Large intestine (tissue), 3 donors: Measurements from ENCODE around the gene STARD7. TPM values are rescaled to one million over a fixed set of nuclear protein-coding genes. Genes with fewer than 3 reads are reported as not detected.

Experiments used
- DNase-seq, 2 donors: peaks; one replicate each; pipeline versions ENCODE4 v3.0.0 to v3.0.0-alpha.2; 2013
- H3K27ac ChIP-seq: one replicate; pipeline ENCODE4 v1.5.1; 2013; ENCODE audit warnings: low read length
- H3K27me3 ChIP-seq: 2 replicates; pipeline ENCODE4 v1.6.1; 2013; ENCODE audit warnings: low read length; ENCODE audit not compliant: control insufficient read depth, insufficient read depth
- H3K36me3 ChIP-seq: 2 replicates; pipeline ENCODE4 v1.6.1; 2013; ENCODE audit warnings: low read length; ENCODE audit not compliant: control insufficient read depth, insufficient read depth
- H3K4me1 ChIP-seq: one replicate; pipeline ENCODE4 v1.6.1; 2013; ENCODE audit warnings: low read length; ENCODE audit not compliant: control insufficient read depth, insufficient read depth
- H3K4me3 ChIP-seq: one replicate; pipeline ENCODE4 v1.5.1; 2013; ENCODE audit warnings: low read length
- H3K9me3 ChIP-seq: one replicate; pipeline ENCODE4 v1.6.1; 2013; ENCODE audit warnings: mild to moderate bottlenecking, low read depth, low read length, moderate library complexity; ENCODE audit not compliant: control insufficient read depth
- WGBS: methylation state at CpG from one replicate; pipeline ENCODE4 v1.1.5; 2013; ENCODE audit warnings: low lambda C conversion rate; ENCODE audit not compliant: insufficient coverage; 5-methylcytosine and 5-hydroxymethylcytosine counted together
- polyA plus RNA-seq: library from polyadenylated mRNA; unstranded; fragments of 120-200 nt; gene quantifications from one replicate; pipeline ENCODE4 v1.2.1, GENCODE V29; 2013

STARD7 gene
- polyA plus RNA-seq, 1 donor: 121 TPM

DNA sequence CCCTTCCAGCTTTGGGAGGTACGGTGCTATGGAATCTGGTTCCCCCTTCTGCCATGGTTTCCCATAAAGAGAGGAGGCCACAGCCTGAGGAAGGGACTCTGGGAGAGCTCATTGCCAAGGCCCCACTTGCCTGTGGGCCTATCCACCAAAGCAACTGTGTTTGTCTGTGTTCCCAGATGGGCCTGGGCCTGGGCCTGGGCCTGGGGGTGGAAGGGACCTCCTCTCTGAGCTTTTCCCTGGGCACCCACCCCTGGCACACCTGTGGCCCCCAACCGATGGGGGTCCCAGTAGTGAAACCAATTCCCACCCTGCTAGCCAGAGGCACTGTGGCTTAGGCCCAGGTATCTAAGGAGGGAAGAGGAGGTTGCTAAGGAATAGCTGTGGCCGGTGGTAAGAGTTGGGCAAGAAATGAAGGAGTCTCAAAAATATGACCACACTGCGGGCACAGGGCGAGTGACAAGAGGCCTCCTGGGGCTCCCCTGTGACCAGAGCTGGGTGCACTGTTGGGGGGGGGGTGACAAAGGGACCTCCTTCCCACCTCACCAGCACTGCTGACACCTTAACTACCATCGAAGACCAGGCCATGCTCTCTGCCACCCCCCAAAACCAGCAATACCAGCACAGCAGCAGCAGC lies 58.5 kb downstream of the STARD7 start:
- no peak for DNase-seq
- no peak overlapping the region for H3K27ac ChIP-seq
- H3K27me3 ChIP-seq: no peaks in the 10 kb centered on the region
- no peaks in the 10 kb centered on the region for H3K36me3 ChIP-seq
- H3K4me3 ChIP-seq: no peak overlapping the region
- H3K4me1 ChIP-seq: peaks cover 11% of the 10 kb centered on the region
- WGBS: no CpG with 5 or more reads among the region's 6 CpGs
- no peaks in the 10 kb centered on the region for H3K9me3 ChIP-seq

DNA sequence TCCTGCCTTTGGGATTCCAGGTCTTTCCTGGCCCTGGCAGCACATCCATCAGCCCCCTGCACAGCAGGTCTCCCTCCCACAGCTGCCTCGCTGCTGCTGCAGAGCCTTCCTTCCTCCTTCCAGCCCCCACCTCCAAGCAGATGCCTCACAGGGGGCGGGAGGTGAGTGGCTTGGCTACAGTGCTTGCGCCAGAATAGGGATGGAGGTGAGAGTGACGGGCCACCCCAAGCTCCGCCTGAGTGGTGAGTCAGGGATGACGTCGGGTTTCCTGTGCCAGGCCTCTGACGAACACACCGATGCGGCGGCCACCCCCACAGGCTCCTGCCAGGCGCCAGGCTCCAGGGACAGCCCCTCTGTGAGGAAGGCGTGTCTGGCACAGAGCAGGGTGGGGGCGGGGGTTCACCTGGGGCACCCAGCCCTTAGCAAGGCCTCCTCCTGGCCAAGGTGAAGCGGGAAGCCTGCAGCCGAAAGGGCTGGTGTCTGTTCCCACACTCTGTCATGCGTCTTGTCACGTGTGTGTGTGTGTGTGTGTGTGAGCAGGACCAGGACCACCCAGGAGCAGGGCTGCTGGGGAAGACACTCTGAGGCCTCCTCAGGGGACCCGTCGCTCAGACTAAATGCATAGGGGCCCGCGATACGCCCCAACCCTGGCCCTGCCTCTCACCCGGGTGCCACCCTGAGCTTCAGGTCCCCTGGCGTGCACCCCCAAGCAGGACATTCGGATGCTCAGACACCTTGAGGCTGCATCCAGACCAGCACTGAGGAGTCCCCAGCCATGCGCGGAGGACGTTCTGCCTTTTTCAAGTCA lies 60.0 kb downstream of the STARD7 start:
- Histone ChIP-seq H3K4me3 (no peak overlapping the region), H3K27me3 (peaks cover 7% of the 10 kb centered on the region), H3K4me1 (peaks cover 15% of the 10 kb centered on the region), H3K9me3 (no peaks in the 10 kb centered on the region), H3K36me3 (no peaks in the 10 kb centered on the region), H3K27ac (no peak overlapping the region)
- DNase-seq: peak; percentile 81
- WGBS: no CpG with 5 or more reads among the region's 29 CpGs

DNA sequence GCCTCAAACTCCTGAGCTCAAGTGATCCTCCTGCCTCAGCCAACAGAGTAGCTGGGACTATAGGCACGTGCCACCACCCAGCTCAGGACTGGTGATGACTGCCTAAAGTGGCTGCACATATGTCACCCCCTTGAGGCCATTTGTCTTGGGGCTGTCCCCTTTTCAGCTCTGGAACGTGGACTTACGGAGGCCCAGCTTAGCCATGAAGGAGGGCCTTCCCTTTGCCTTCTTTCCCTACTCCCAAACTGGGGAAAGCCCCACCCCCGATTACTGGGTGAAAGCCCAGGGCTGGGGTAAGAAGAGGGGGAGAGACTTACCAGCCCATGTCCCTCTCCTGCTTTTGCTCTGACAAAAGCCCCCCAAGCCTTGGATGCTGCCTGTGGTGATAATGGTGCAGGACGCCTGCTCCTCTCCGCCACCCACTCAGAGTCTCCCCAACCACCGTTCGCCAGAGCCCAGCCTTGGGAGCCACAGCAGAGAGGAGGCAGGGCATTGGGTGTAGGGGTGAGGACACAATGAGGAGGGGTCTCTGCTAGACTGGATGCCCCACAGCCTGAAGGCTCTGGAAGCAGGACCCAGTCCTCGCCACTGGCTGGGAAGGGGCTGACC lies 60.9 kb downstream of the STARD7 start:
- no peaks in the 10 kb centered on the region for H3K36me3 ChIP-seq
- H3K27ac ChIP-seq: no peak overlapping the region
- no peak for DNase-seq
- H3K4me1 ChIP-seq: peaks cover 15% of the 10 kb centered on the region
- H3K27me3 ChIP-seq: peaks cover 7% of the 10 kb centered on the region
- WGBS: no CpG with 5 or more reads among the region's 9 CpGs
- H3K9me3 ChIP-seq: no peaks in the 10 kb centered on the region
- no peak overlapping the region for H3K4me3 ChIP-seq

DNA sequence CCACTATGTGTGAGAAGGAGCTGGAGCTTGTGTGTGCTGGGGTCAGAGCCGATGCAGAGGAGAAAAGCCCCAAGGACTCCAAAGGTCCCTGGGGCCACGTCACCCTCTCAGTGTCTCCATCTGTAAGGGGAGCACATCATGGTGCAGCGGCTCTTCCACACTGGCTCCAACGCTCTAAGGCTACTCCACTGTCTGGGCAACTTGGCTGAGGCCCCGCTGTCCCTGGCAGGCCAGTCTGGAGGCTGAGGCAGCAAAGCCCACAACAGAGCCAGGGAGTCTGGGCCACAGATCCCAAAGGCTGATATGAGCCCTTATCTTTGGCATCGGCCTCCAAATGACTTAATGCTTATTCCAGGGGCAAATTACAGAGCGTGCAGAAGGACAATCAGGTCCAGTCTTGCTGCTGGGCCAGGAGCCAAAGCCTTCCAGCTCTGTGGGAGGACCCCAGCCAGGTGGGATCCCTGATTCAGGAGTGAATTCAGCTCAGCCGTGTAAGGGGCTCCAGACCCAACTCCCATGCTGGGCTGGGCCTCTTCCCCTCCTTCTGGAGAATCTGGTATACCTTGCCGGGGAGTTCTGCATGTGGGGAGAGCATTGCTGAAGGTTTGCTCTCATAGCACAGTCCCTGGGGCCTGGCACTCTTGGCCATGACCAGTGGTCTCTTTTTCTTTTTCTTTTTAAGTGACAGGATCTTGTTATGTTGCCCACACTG lies 61.6 kb downstream of the STARD7 start:
- Histone ChIP-seq H3K27ac (no peak overlapping the region), H3K4me1 (peaks cover 15% of the 10 kb centered on the region), H3K4me3 (no peak overlapping the region), H3K27me3 (peaks cover 7% of the 10 kb centered on the region), H3K36me3 (no peaks in the 10 kb centered on the region), H3K9me3 (no peaks in the 10 kb centered on the region)
- DNase-seq: no peak
- WGBS: no CpG with 5 or more reads among the region's 9 CpGs

DNA sequence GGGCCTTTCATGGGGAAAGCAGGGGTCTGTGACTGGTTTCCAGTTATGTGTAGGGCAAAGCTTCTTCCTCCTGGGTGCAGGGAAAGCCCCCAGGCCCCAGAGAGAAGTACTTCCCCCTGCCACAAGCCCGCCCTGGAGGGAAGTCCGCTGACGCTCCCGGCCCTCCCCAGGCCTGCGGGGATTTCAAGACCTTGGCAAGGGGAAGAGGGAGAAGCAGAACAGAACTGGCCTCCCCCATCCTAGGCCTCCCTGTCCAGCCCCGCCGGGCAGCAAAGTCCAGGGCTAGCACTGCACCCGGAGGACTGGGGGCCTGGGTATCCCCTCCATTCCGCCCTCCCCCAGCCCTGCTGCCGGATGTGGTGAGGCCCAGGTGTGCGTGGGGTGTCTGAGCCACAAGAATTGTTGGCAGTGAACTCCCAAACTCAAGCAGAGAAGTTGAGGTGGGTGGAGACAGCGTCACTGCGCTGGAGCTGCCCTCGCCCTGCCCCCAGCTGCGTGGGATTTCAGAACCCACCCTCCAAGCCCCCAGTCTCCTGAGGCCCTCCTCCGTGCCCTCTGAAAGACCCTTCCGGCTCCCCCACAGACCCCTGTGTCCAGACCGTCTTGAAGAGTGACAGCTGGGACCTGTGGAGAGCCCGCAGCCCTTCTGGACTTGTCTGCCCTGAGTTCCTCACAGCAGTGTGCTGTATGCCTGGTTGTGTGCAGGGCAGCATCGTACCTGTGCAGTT lies 62.3 kb downstream of the STARD7 start:
- Histone ChIP-seq H3K4me3 (no peak overlapping the region), H3K27ac (no peak overlapping the region), H3K9me3 (no peaks in the 10 kb centered on the region), H3K36me3 (no peaks in the 10 kb centered on the region), H3K4me1 (peaks cover 15% of the 10 kb centered on the region), H3K27me3 (peaks cover 7% of the 10 kb centered on the region)
- peak in 1 of 2 donors; percentile 38 for DNase-seq
- no CpG with 5 or more reads among the region's 20 CpGs for WGBS

DNA sequence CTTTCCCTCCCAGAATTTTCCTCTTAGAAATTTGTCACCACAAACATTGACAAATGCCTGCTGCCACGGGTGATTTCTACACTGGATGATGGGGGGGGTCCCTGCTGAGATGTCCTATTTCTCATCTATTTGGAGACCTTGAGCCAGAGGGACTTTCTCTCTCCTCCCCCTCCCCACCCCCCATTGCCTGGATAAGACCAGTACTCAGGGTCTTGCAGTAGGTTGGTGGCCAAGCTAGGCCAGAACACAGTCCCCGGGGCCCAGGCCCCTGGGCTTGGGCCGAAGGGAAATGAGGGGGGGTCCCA lies 62.8 kb downstream of the STARD7 start:
- no peak for DNase-seq
- H3K36me3 ChIP-seq: no peaks in the 10 kb centered on the region
- H3K27ac ChIP-seq: no peak overlapping the region
- H3K9me3 ChIP-seq: no peaks in the 10 kb centered on the region
- H3K27me3 ChIP-seq: peaks cover 7% of the 10 kb centered on the region
- no peak overlapping the region for H3K4me3 ChIP-seq
- no CpG with 5 or more reads among the region's 3 CpGs for WGBS
- peaks cover 15% of the 10 kb centered on the region for H3K4me1 ChIP-seq

DNA sequence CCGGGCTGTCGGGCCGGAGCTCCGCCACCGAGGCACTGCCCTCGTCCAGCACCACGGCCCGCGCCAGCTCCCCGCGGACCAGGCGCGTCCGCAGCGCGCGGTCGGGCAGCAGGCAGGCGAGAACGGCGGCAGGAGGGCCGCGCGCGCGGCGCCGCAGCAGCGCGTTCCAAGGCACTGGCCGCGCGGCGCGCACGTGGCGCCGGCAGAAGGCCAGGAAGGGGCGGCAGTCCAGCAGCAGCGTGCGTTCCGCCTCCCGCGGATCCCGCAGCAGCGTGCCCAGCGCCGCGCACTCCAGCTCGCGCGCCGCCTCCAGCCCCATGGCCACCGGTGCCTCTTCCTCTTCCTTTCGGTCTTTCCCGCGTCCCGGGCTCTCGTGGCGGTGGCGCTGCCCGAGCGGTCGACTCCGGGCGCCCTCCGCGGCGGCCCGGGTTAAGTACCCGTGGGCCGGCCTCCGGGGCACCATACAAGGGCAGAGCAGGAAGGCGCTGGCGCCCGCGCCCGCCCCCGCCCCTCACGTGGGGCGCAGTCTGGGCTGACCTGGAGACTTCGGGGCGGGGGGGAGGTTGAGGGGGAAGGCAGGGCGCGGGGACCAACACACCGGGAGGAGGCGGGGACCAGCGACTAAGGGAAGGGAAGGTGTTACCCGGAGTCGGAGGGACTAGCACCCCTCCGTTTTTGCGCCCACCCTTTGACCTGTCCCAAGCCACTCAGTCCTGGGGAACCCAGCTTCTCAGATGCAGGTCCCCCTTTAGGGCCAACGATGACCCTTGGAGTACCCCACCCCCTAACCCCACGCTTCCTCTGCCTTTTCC lies 63.4 kb downstream of the STARD7 start, which contains the start of gene DUSP2:
Gene DUSP2 (minus strand): TSS at position 405 of the 812 bp plus-strand sequence. CDS start 86 bp downstream, at position 319.
- Histone ChIP-seq H3K27me3 (peaks cover 7% of the 10 kb centered on the region), H3K36me3 (no peaks in the 10 kb centered on the region), H3K4me1 (peaks cover 15% of the 10 kb centered on the region), H3K4me3 (peak within 1 kb of the TSS; percentile 39), H3K9me3 (no peaks in the 10 kb centered on the region), H3K27ac (no peak within 1 kb of the TSS)
- no CpG with 5 or more reads among the region's 94 CpGs for WGBS
- peak; percentile 69 to 86 for DNase-seq

DNA sequence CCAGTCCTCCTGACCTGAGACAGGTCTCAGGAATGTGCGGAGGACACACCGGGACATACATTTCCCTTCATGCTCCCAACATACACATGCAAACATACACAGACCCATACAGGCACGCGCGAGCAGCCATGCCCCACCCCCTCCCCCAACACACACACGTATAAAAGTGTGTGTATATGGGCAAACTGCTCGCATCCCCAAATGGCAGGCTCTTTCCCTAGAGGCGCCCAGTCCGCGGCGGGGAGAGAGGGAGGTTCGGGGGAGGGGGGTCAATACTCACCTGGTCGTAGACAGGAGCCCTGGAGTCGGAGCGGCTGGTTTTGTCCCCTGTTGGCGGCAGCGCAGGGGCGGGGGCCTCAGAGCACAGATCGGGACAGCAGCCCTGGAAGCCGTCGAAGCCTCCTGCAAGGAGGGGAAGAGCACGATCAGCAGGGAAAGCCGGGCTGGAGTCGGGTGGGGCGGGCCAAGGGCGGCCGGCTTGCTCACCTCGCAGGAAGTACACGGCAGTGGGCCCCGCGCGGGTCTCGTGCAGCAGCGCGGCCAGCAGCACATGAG lies 64.1 kb downstream of the STARD7 start:
- H3K4me3 ChIP-seq: peak overlapping the region; percentile 39
- peaks cover 7% of the 10 kb centered on the region for H3K27me3 ChIP-seq
- H3K9me3 ChIP-seq: no peaks in the 10 kb centered on the region
- H3K4me1 ChIP-seq: peaks cover 15% of the 10 kb centered on the region
- no CpG with 5 or more reads among the region's 35 CpGs for WGBS
- H3K36me3 ChIP-seq: no peaks in the 10 kb centered on the region
- H3K27ac ChIP-seq: no peak overlapping the region
- DNase-seq: no peak

DNA sequence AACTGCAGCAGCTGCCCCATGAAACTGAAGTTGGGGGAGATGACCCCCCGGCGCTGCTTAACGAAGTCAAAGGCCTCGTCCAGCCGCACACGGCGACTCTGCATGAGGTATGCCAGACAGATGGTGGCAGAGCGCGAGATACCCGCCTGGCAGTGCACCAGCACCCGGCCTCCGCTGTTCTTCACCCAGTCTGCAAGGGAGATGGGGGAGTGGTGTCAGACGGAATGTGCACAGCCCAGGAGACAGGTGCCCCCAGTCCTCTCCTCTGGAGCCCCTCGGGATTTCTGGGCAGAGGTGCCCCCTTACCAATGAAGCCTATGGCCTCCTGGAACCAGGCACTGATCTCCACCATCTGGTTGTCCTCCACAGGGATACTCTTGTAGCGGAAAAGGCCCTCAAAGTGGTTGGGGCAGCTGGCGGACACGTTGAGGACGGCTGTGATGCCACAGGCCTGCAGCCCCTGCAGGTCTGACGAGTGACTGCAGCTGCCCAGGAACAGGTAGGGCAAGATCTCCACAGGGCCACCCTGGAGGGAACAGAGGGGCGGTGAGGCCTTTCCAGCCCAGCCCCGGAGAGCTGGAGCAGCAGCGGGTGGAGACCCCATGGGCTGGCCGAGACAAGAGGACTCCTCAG lies 64.7 kb downstream of the STARD7 start:
- H3K36me3 ChIP-seq: no peaks in the 10 kb centered on the region
- no CpG with 5 or more reads among the region's 23 CpGs for WGBS
- H3K27me3 ChIP-seq: peaks cover 7% of the 10 kb centered on the region
- peak overlapping the region; percentile 39 for H3K4me3 ChIP-seq
- DNase-seq: no peak
- no peak overlapping the region for H3K27ac ChIP-seq
- no peaks in the 10 kb centered on the region for H3K9me3 ChIP-seq
- peaks cover 17% of the 10 kb centered on the region for H3K4me1 ChIP-seq
